ENCODE results near the gene MFF. TPM values are rescaled to one million over a fixed set of nuclear protein-coding genes. Genes with fewer than 3 reads are reported as not detected.

The MFF gene
- total RNA-seq, 6 experiments from 2014 or later, result 29.3 to 70.2 (median 34.6) TPM

DNA sequence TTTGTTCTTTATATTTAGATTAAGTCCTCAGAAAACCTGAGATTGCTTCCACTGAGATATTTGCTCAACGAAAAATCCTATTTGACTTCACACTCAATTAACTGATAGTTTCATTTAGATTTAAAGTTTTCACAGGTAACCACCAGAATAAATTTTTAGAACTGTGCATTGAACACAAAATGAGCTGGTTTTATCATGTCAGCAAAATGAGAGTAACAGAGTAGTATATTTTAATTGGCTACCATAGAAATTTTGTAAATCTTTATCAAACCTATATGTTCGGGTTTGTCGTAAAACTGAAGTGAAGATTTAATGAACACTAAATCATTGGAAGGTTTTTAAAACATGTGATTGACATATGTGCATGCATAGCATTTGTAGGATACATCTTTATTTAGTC, 32.7 kb upstream of the MFF start:
- H3K9me3 ChIP-seq, result no peaks in the 10 kb centered on the region
- no peak for TF ChIP-seq POLR2A (IDR thresholded peaks at IDR 0.05)
- TF ChIP-seq, protein P1, sequence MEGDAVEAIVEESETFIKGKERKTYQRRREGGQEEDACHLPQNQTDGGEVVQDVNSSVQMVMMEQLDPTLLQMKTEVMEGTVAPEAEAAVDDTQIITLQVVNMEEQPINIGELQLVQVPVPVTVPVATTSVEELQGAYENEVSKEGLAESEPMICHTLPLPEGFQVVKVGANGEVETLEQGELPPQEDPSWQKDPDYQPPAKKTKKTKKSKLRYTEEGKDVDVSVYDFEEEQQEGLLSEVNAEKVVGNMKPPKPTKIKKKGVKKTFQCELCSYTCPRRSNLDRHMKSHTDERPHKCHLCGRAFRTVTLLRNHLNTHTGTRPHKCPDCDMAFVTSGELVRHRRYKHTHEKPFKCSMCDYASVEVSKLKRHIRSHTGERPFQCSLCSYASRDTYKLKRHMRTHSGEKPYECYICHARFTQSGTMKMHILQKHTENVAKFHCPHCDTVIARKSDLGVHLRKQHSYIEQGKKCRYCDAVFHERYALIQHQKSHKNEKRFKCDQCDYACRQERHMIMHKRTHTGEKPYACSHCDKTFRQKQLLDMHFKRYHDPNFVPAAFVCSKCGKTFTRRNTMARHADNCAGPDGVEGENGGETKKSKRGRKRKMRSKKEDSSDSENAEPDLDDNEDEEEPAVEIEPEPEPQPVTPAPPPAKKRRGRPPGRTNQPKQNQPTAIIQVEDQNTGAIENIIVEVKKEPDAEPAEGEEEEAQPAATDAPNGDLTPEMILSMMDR (IDR thresholded peaks at IDR 0.05), result no peak
- no peak overlapping the region for H3K27ac ChIP-seq
- DNase-seq, result no peak
- H3K36me3 ChIP-seq, result no peaks in the 10 kb centered on the region
- no peak overlapping the region for H3K4me3 ChIP-seq
- H3K4me1 ChIP-seq, result no peaks in the 10 kb centered on the region
- intact Hi-C loops (cut with DNase I), result no loop called here
- 72% methylated on average over 3 of the region's 3 CpGs for WGBS (ENCODE audit: insufficient coverage, low coverage, low lambda C conversion rate, missing lambda C conversion rate)
- H3K27me3 ChIP-seq, result no peaks in the 10 kb centered on the region
- no peak for ATAC-seq

DNA sequence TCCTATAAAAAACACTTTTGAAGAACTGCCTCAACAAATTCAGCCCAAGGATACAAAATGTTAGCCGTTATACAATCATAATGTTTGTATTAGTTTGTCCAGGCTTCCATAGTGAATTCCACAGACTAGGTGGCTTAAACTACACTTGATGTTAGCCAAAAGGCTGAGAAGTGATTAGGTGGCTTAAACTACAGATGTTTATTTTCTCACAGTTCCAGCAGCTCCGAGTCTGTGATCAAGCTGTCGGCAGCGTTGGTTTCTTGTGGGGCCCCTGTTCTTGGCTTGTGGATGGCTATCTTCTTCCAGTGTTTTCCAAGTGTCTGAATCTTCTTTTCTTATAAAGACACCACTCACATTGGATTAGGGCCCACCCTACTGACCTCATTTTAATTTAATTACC, 31.5 kb upstream of the MFF start:
- ATAC-seq, result no peak
- 83% methylated on average over 4 of the region's 4 CpGs for WGBS (ENCODE audit: insufficient coverage, low coverage, low lambda C conversion rate, missing lambda C conversion rate)
- intact Hi-C loops (cut with DNase I), result no loop called here

DNA sequence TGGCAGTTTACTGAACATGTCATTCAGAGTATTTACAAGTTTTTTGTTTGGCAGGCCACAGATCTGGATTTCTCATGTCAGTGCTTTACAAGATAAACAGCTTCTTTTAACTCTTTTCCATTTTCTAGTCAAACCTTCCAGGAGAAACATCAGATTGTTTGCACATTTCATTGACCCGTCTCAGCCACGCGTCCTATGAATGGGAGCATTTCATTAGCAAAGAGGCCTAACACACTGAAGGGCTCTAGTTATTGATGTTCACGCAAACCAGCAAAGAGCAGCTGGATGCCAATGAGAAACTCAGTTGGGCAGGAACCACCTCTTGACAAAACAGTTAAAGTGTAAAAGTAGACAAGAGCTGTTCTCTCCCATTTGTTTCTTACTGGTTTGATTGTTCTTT, 29.2 kb upstream of the MFF start:
- no peak for DNase-seq
- ATAC-seq, result peak in 1 of 4 donors; percentile 20
- Histone ChIP-seq H3K9me3 (no peaks in the 10 kb centered on the region), H3K4me3 (no peak overlapping the region), H3K27me3 (no peaks in the 10 kb centered on the region), H3K36me3 (no peaks in the 10 kb centered on the region), H3K4me1 (no peaks in the 10 kb centered on the region), H3K27ac (no peak overlapping the region)
- TF ChIP-seq, protein P1 (IDR thresholded peaks at IDR 0.05), result no peak
- TF ChIP-seq POLR2A (IDR thresholded peaks at IDR 0.05), result no peak
- 51% methylated on average over 4 of the region's 4 CpGs for WGBS (ENCODE audit: insufficient coverage, low coverage, low lambda C conversion rate, missing lambda C conversion rate)
- intact Hi-C loops (cut with DNase I), result no loop called here

More for the DNA sequence above, 31.5 kb upstream of the MFF start:
- Histone ChIP-seq H3K36me3 (no peaks in the 10 kb centered on the region), H3K9me3 (no peaks in the 10 kb centered on the region), H3K27me3 (no peaks in the 10 kb centered on the region), H3K4me1 (no peaks in the 10 kb centered on the region), H3K27ac (no peak overlapping the region), H3K4me3 (no peak overlapping the region)
- no peak for DNase-seq
- TF ChIP-seq, protein P1 (IDR thresholded peaks at IDR 0.05), result no peak
- no peak for TF ChIP-seq POLR2A (IDR thresholded peaks at IDR 0.05)

DNA sequence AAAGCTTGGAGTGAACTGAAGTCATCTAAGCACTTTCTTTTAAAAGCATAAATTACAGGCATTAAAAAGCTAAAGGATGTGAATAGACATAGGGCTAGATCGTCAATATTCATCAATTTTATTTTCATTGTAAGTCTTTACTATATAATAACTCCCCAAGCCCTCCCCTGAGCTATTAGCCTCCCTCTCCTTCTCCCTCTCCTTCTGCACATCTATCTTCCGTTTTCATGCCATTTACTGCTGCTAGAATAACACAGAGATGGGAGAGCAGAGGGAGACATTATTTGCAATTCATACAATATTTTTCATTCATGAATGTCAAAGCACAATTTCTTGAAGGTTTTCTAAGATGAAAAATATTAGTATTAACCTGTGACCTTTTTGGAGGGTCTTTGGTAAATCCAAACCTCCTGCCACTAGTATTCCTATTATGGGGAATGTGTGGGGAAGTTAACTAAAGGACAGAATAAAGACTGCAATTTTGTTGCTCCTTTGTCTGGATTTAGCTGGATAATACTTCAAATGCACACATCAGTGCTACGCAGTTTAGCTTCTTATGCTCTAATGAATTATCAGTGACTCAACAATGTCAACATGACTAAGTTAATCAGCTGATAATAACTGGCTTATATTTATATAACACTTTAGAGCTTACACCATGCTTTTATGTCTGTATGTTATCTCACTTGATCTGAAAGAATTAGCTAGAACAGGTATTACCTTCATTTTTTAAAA, 28.2 kb upstream of the MFF start:
- Histone ChIP-seq H3K4me1 (no peaks in the 10 kb centered on the region), H3K27ac (no peak overlapping the region), H3K27me3 (no peaks in the 10 kb centered on the region), H3K9me3 (no peaks in the 10 kb centered on the region), H3K36me3 (no peaks in the 10 kb centered on the region), H3K4me3 (no peak overlapping the region)
- WGBS (ENCODE audit: insufficient coverage, low coverage, low lambda C conversion rate, missing lambda C conversion rate), result 84% methylated on average over 3 of the region's 3 CpGs
- no peak for ATAC-seq
- DNase-seq, result no peak
- TF ChIP-seq POLR2A (IDR thresholded peaks at IDR 0.05), result no peak
- TF ChIP-seq, protein P1 (IDR thresholded peaks at IDR 0.05), result no peak
- intact Hi-C loops (cut with DNase I), result no loop called here
